ENCODE data around the gene RAB5IF.

Gene RAB5IF

DNA sequence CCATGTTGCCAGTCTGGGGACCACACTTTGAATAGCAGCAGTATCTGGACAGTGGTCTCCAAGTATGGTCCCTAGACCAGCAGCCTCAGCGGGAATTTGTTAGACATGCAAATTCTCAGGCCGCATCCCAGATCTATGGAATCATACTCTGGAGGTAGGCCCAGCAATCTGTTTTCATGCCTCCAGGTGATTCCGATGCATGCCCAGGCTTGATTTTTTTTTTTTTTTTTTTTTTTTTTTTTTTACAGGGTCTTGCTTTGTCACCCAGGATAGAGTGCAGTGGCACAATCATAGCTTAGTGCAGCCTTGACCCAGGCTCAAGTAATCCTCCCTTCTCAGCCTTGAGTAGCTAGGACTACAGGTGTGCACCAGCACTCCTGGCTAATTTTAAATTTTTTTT is 41.1 kb downstream of the RAB5IF start:
- TF ChIP-seq, protein P1, sequence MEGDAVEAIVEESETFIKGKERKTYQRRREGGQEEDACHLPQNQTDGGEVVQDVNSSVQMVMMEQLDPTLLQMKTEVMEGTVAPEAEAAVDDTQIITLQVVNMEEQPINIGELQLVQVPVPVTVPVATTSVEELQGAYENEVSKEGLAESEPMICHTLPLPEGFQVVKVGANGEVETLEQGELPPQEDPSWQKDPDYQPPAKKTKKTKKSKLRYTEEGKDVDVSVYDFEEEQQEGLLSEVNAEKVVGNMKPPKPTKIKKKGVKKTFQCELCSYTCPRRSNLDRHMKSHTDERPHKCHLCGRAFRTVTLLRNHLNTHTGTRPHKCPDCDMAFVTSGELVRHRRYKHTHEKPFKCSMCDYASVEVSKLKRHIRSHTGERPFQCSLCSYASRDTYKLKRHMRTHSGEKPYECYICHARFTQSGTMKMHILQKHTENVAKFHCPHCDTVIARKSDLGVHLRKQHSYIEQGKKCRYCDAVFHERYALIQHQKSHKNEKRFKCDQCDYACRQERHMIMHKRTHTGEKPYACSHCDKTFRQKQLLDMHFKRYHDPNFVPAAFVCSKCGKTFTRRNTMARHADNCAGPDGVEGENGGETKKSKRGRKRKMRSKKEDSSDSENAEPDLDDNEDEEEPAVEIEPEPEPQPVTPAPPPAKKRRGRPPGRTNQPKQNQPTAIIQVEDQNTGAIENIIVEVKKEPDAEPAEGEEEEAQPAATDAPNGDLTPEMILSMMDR (IDR thresholded peaks at IDR 0.05; ENCODE audit: extremely low read depth, insufficient read depth, missing control alignments): no peak
- no peak for DNase-seq (ENCODE audit: low spot score)
- in situ Hi-C loops (cut with MboI; ENCODE audit: low pct_unique_long_range_greater_than_20kb, low sequenced_read_pairs, unreplicated experiment): no loop called here

DNA sequence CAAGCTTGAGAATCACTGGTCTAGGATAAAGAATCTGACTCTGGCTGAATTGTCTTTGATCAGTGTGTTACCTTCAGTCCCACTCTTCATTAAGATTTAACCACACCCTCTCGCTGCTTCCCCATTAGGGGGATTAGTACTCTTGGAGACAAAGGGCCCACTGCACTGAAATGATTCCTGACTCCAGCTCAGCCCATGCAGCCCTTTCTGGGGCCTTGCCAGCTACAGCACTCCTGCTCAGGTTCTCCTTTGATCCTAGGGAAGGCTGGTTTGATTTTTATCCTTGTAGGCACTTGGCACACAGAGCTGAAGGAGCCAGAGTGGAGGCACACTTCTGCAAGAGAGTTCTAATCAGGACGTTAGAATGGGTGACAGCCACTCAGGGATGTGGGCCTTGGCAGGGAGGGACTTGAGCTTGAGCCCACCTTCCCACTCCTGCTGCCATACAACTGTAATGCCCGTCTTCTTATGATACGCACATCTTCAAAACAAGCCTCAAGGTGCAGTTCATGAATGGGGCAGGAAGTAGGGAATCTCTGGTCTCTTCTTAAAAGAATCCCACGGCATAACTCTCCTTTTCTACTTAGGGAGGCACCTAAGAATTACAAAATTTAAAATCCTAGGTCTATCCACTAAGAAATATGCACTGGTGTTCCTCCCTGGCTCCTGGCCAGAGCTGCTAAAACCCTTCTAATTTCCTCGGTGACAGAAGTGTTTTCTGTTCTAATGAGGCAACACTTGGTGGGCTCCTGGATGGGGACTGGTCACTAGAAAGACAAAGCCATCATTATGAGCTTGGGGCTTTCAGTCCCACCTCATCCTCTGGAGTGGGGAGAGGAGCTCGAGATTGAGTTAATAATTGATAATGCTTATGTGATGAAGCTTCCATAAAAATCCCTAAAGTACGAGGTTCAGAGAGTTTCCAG is 41.9 kb downstream of the RAB5IF start:
- in situ Hi-C loops (cut with MboI; ENCODE audit: low pct_unique_long_range_greater_than_20kb, low sequenced_read_pairs, unreplicated experiment): no loop called here

DNA sequence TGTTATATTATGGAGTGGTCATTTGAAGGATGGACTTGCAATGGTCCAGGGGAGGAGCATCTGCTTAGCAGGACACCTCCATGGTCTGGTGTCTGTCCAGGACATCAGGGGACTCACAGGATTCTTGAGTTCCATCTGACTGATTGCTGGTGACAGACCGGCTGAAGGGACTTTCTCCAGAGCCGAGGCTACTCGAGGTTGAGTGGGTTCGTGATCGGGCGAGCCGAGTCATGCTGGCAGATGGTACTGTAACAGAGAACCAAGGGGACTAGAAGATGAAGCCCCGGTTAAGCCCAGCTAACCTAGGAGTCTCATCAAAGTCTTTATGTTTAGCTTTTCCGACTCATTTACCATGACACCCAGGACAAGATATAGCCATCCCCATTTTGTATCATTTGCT is 47.9 kb downstream of the RAB5IF start:
- DNase-seq (ENCODE audit: low spot score): no peak
- TF ChIP-seq, protein P1 (IDR thresholded peaks at IDR 0.05; ENCODE audit: extremely low read depth, insufficient read depth, missing control alignments): no peak
- in situ Hi-C loops (cut with MboI; ENCODE audit: low pct_unique_long_range_greater_than_20kb, low sequenced_read_pairs, unreplicated experiment): no loop called here

More for the DNA sequence above, 41.9 kb downstream of the RAB5IF start:
- no peak for DNase-seq (ENCODE audit: low spot score)
- TF ChIP-seq, protein P1 (IDR thresholded peaks at IDR 0.05; ENCODE audit: extremely low read depth, insufficient read depth, missing control alignments): no peak

DNA sequence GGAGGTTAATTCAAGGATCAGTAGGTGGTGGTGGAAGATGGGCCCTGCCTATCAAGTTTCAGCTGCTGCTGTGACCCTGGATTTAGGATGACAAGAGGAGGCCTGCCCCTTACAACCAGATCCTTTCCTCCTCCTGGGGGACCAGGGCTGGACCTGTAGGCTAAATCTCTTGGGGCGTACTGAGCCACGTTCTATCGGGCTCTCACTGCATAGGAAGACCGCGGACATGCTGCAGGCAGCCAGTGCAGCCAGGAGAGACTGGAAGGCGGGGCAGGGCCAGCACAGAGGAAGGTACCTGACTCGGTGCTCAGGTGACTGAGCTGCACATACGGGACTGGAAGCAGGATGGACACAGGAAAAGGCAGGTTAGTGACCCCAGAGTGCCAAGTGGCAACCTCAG is 48.9 kb downstream of the RAB5IF start:
- TF ChIP-seq, protein P1 (IDR thresholded peaks at IDR 0.05; ENCODE audit: extremely low read depth, insufficient read depth, missing control alignments): no peak
- in situ Hi-C loops (cut with MboI; ENCODE audit: low pct_unique_long_range_greater_than_20kb, low sequenced_read_pairs, unreplicated experiment): no loop called here
- no peak for DNase-seq (ENCODE audit: low spot score)

DNA sequence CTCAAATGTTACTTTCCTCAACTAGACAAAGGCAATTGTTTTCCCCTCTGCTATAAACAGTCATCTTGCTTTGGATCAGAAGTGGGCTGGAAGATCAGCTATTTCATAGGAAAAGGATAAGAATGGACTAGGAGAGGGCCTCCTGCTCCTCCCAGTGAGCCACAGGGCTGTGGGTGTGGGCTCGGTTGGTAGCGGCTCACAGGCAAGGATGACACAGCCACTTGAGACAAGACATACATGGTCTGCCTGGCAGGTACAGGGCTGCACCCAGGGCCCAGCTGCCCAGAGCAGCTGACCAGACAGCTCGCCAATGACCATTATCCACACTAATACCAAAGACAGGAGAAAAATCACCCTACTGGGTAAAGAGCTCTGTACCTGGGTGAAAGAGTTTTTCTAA is 49.4 kb downstream of the RAB5IF start:
- in situ Hi-C loops (cut with MboI; ENCODE audit: low pct_unique_long_range_greater_than_20kb, low sequenced_read_pairs, unreplicated experiment): no loop called here
- TF ChIP-seq, protein P1 (IDR thresholded peaks at IDR 0.05; ENCODE audit: extremely low read depth, insufficient read depth, missing control alignments): no peak
- DNase-seq (ENCODE audit: low spot score): no peak

- in situ Hi-C loops (cut with MboI; ENCODE audit: low pct_unique_long_range_greater_than_20kb, low sequenced_read_pairs, unreplicated experiment): no loop called here
- TF ChIP-seq, protein P1 (IDR thresholded peaks at IDR 0.05; ENCODE audit: extremely low read depth, insufficient read depth, missing control alignments): no peak
- DNase-seq (ENCODE audit: low spot score): no peak
Measured at GRCh38 chr20:36656733-36657132, 51.2 kb downstream of the RAB5IF start.

Measured in GM13977 (cell line).